B cell (primary cell): ENCODE results near the gene ANXA1.

Experiments
- CTCF ChIP-seq: fragments of 200-600 bp; IDR thresholded peaks from one replicate; pipeline ENCODE4 v1.8.0; 2022; ENCODE audit warnings: antibody characterized with exemption, mild to moderate bottlenecking
- EZH2 ChIP-seq: IDR thresholded peaks from 2 replicates; pipeline ENCODE4 v1.6.1; 2012; ENCODE audit warnings: borderline replicate concordance, low read depth, mild to moderate bottlenecking, moderate library complexity, low read length; ENCODE audit not compliant: insufficient read depth, poor library complexity, severe bottlenecking

GRCh38 chr9:73162987-73163768 is 11.5 kb downstream of the ANXA1 start:
- TF ChIP-seq CTCF, result no peak
- TF ChIP-seq EZH2, result no peak
